ENCODE measurements around the gene PPARD. TPM values are rescaled to one million over a fixed set of nuclear protein-coding genes. Genes with fewer than 3 reads are reported as not detected.

The PPARD gene
- total and polyA plus RNA-seq, 2 donors (not counting 1 experiment from before 2014, with no cell fraction given), result 14.8 to 16.3 TPM

GRCh38 chr6:35297601-35298481 is 44.5 kb upstream of the PPARD start, which contains the start of gene DEF6:
Gene DEF6 (plus strand): TSS chr6:35297818. CDS start chr6:35297857, 39 bp downstream.
- TF ChIP-seq EZH2 (IDR thresholded peaks at IDR 0.05; ENCODE audit: low read length, missing control alignments) (no peak), CTCF (conservative IDR thresholded peaks at IDR 0.05 in 1 of 2, IDR thresholded peaks at IDR 0.05 in 1 of 2; ENCODE audit: low read depth in 1 of 2, low read length in 2 of 2) (peak; percentile 26 to 66)
- Histone ChIP-seq H4K20me1 (ENCODE audit: control insufficient read depth, extremely low read depth, insufficient read depth, low read length) (no peaks in the 10 kb centered on the region), H3K9me3 (ENCODE audit: control insufficient read depth, insufficient read depth, low read depth, low read length) (no peaks in the 10 kb centered on the region), H3K36me3 (ENCODE audit: control insufficient read depth, insufficient read depth, low read length) (peaks cover 6% of the 10 kb centered on the region), H3K79me2 (ENCODE audit: control insufficient read depth, insufficient read depth, low read length) (no peaks in the 10 kb centered on the region), H3K4me1 (ENCODE audit: control insufficient read depth, extremely low read depth, insufficient read depth, low read length) (peaks cover 2% of the 10 kb centered on the region), H2AFZ (ENCODE audit: low read length) (no peak within 1 kb of the TSS), H3K27ac (ENCODE audit: insufficient read depth, low read length) (no peak within 1 kb of the TSS), H3K9ac (ENCODE audit: insufficient read depth, low read length) (no peak within 1 kb of the TSS), H3K4me3 (replicated peaks in 1 of 4; ENCODE audit: control extremely low read depth in 1 of 4, insufficient read depth in 1 of 4, low read depth in 3 of 4, low read length in 4 of 4) (peak within 1 kb of the TSS in 1 of 4 experiments; percentile 19), H3K27me3 (ENCODE audit: control insufficient read depth, insufficient read depth, low read length) (no peaks in the 10 kb centered on the region), H3K4me2 (ENCODE audit: extremely low read depth, insufficient read depth, low read length) (peak within 1 kb of the TSS; percentile 7)
- peak; percentile 74 to 80 for DNase-seq (ENCODE audit: low read depth in 2 of 2)

- Histone ChIP-seq H2AFZ (ENCODE audit: low read length) (no peak overlapping the region), H4K20me1 (ENCODE audit: control insufficient read depth, extremely low read depth, insufficient read depth, low read length) (no peaks in the 10 kb centered on the region), H3K9me3 (ENCODE audit: control insufficient read depth, insufficient read depth, low read depth, low read length) (no peaks in the 10 kb centered on the region), H3K9ac (ENCODE audit: insufficient read depth, low read length) (no peak overlapping the region), H3K27me3 (ENCODE audit: control insufficient read depth, insufficient read depth, low read length) (no peaks in the 10 kb centered on the region), H3K4me1 (ENCODE audit: control insufficient read depth, extremely low read depth, insufficient read depth, low read length) (peaks cover 2% of the 10 kb centered on the region), H3K4me2 (ENCODE audit: extremely low read depth, insufficient read depth, low read length) (no peak overlapping the region), H3K79me2 (ENCODE audit: control insufficient read depth, insufficient read depth, low read length) (no peaks in the 10 kb centered on the region), H3K36me3 (ENCODE audit: control insufficient read depth, insufficient read depth, low read length) (peaks cover 6% of the 10 kb centered on the region), H3K4me3 (replicated peaks in 1 of 4; ENCODE audit: control extremely low read depth in 1 of 4, insufficient read depth in 1 of 4, low read depth in 3 of 4, low read length in 4 of 4) (no peak overlapping the region), H3K27ac (ENCODE audit: insufficient read depth, low read length) (no peak overlapping the region)
- TF ChIP-seq EZH2 (IDR thresholded peaks at IDR 0.05; ENCODE audit: low read length, missing control alignments), result no peak
- no peak for TF ChIP-seq CTCF (conservative IDR thresholded peaks at IDR 0.05 in 1 of 2, IDR thresholded peaks at IDR 0.05 in 1 of 2; ENCODE audit: low read depth in 1 of 2, low read length in 2 of 2)
- DNase-seq (ENCODE audit: low read depth in 2 of 2), result no peak
These were observed 43.7 kb upstream of the PPARD start for GRCh38 chr6:35298625-35299140.

GRCh38 chr6:35299674-35300073 is 42.7 kb upstream of the PPARD start:
- Histone ChIP-seq H3K4me3 (replicated peaks in 1 of 4; ENCODE audit: control extremely low read depth in 1 of 4, insufficient read depth in 1 of 4, low read depth in 3 of 4, low read length in 4 of 4) (no peak overlapping the region), H3K27me3 (ENCODE audit: control insufficient read depth, insufficient read depth, low read length) (no peaks in the 10 kb centered on the region), H3K4me2 (ENCODE audit: extremely low read depth, insufficient read depth, low read length) (no peak overlapping the region), H3K9ac (ENCODE audit: insufficient read depth, low read length) (no peak overlapping the region), H3K9me3 (ENCODE audit: control insufficient read depth, insufficient read depth, low read depth, low read length) (no peaks in the 10 kb centered on the region), H3K27ac (ENCODE audit: insufficient read depth, low read length) (no peak overlapping the region), H3K36me3 (ENCODE audit: control insufficient read depth, insufficient read depth, low read length) (peaks cover 6% of the 10 kb centered on the region), H3K79me2 (ENCODE audit: control insufficient read depth, insufficient read depth, low read length) (no peaks in the 10 kb centered on the region), H3K4me1 (ENCODE audit: control insufficient read depth, extremely low read depth, insufficient read depth, low read length) (peaks cover 2% of the 10 kb centered on the region), H4K20me1 (ENCODE audit: control insufficient read depth, extremely low read depth, insufficient read depth, low read length) (no peaks in the 10 kb centered on the region), H2AFZ (ENCODE audit: low read length) (no peak overlapping the region)
- no peak for DNase-seq (ENCODE audit: low read depth in 2 of 2)
- TF ChIP-seq CTCF (conservative IDR thresholded peaks at IDR 0.05 in 1 of 2, IDR thresholded peaks at IDR 0.05 in 1 of 2; ENCODE audit: low read depth in 1 of 2, low read length in 2 of 2), result no peak
- TF ChIP-seq EZH2 (IDR thresholded peaks at IDR 0.05; ENCODE audit: low read length, missing control alignments), result no peak
